ENCODE results near the gene RARRES1. TPM values are rescaled to one million over a fixed set of nuclear protein-coding genes. Genes with fewer than 3 reads are reported as not detected.

The RARRES1 gene
- total RNA-seq, 2 experiments from 2014 or later: not detected

DNA sequence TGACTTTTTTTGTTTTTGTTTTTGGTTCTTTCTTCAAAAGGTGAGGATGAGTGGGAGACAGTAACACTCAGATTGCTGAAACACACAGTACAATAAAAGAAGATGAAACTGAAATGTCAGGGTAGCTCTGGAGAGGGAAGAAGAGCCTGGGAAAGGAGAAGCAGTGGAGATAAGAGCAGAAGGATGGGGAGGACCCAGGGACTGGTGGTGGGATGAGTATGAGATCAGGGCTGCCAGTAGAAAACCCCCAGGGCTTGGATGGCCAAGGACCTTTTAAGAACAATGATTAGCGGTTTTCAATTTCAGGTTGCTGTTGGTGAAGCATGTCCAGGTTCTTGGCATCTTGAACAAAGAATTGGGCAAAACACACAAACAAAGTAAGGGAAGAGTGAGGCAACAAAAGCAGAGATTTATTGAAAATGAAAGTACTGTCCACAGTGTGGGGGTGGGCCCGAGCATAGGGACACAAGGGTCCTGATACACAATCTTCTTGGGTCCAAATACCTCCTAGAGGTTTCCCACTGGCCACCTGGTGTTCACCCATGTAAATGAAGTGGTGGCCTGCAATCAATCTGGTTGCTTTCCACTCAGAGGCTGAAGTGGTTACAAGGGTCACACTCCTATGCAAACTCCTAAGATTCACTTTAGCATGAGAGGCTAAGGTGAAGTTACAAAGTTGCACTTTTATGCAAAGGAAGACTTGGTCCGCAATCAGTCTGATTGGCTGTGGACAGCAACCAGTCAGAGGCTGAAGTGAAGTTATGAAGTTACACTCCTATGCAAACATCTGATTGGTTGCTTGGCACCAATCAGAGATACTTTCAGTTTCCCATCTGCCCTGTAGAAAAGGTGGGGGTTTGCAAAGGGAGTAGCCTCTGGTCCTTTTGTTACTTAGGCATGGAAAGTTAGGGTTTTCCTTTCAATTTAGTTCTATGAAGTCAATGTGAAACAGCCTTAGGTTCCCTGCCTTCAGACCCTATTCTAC lies 43.5 kb upstream of the RARRES1 start:
- DNase-seq (no peak), ATAC-seq (ENCODE audit: poor library complexity) (no peak)
- TF ChIP-seq CTCF (IDR thresholded peaks at IDR 0.05): no peak
- Mint-ChIP-seq H3K27ac (no peak overlapping the region), H3K4me1 (ENCODE audit: low read depth) (no peaks in the 10 kb centered on the region), H3K4me3 (no peak overlapping the region), H3K36me3 (ENCODE audit: low read depth) (no peaks in the 10 kb centered on the region), H3K9me3 (no peaks in the 10 kb centered on the region), H3K27me3 (no peaks in the 10 kb centered on the region)
- Histone ChIP-seq H3K9me3 (ENCODE audit: control insufficient read depth in 1 of 2, insufficient read depth in 1 of 2, low read length in 2 of 2) (no peaks in the 10 kb centered on the region), H3K27me3 (ENCODE audit: control insufficient read depth in 1 of 2, insufficient read depth in 2 of 2, low read length in 2 of 2) (no peaks in the 10 kb centered on the region), H3K27ac (ENCODE audit: low read depth in 1 of 2, low read length in 2 of 2) (no peak overlapping the region), H3K36me3 (ENCODE audit: insufficient read depth, low read length) (no peaks in the 10 kb centered on the region), H3K4me3 (ENCODE audit: low read length) (no peak overlapping the region), H3K4me1 (ENCODE audit: insufficient read depth, low read length) (no peaks in the 10 kb centered on the region)
- intact Hi-C loops (cut with DNase I, micrococcal nuclease): no loop called here
- ChIA-PET CTCF (no interaction called here), POLR2A (no interaction called here)

DNA sequence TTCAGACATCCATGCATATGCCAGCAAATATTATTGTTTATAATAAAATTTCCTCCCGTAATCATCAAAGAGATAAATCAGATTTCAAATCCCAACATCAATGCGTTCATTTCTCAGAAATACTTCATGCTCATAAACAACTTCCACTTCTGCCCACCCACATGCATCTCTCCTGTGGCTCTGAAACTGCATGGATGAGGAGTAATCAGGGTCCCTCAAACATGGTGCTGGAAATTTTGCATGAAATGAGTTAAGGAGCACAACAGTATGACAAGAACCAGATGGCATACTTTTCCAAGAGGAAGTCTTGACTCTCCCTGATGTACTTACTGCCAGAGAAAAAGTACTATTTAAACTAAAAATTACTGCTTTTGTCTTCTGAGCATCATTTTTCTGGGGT lies 42.7 kb upstream of the RARRES1 start:
- Histone ChIP-seq H3K36me3 (ENCODE audit: insufficient read depth, low read length) (no peaks in the 10 kb centered on the region), H3K4me1 (ENCODE audit: insufficient read depth, low read length) (no peaks in the 10 kb centered on the region), H3K9me3 (ENCODE audit: control insufficient read depth in 1 of 2, insufficient read depth in 1 of 2, low read length in 2 of 2) (no peaks in the 10 kb centered on the region), H3K27ac (ENCODE audit: low read depth in 1 of 2, low read length in 2 of 2) (no peak overlapping the region), H3K4me3 (ENCODE audit: low read length) (no peak overlapping the region), H3K27me3 (ENCODE audit: control insufficient read depth in 1 of 2, insufficient read depth in 2 of 2, low read length in 2 of 2) (no peaks in the 10 kb centered on the region)
- no peak for TF ChIP-seq CTCF (IDR thresholded peaks at IDR 0.05)
- intact Hi-C loops (cut with DNase I, micrococcal nuclease): no loop called here
- ChIA-PET CTCF (no interaction called here), POLR2A (no interaction called here)
- H3K27ac Mint-ChIP-seq: no peak overlapping the region
- H3K4me3 Mint-ChIP-seq: no peak overlapping the region
- no peaks in the 10 kb centered on the region for H3K4me1 Mint-ChIP-seq (ENCODE audit: low read depth)
- no peaks in the 10 kb centered on the region for H3K36me3 Mint-ChIP-seq (ENCODE audit: low read depth)
- no peak for DNase-seq
- no peak for ATAC-seq (ENCODE audit: poor library complexity)
- no peaks in the 10 kb centered on the region for H3K9me3 Mint-ChIP-seq
- H3K27me3 Mint-ChIP-seq: no peaks in the 10 kb centered on the region

- Mint-ChIP-seq H3K4me1 (ENCODE audit: low read depth) (no peaks in the 10 kb centered on the region), H3K9me3 (no peaks in the 10 kb centered on the region), H3K27ac (no peak overlapping the region), H3K27me3 (no peaks in the 10 kb centered on the region), H3K36me3 (ENCODE audit: low read depth) (no peaks in the 10 kb centered on the region), H3K4me3 (no peak overlapping the region)
- no peaks in the 10 kb centered on the region for H3K9me3 ChIP-seq (ENCODE audit: control insufficient read depth in 1 of 2, insufficient read depth in 1 of 2, low read length in 2 of 2)
- H3K27ac ChIP-seq (ENCODE audit: low read depth in 1 of 2, low read length in 2 of 2): no peak overlapping the region
- ATAC-seq (ENCODE audit: poor library complexity) (no peak), DNase-seq (no peak)
- ChIA-PET POLR2A (no interaction called here), CTCF (interaction anchor here (1.0 kb wide), 1 partner anchor 21 kb away, joined by 3 read pairs; no protein-coding TSS in a partner anchor)
- intact Hi-C loops (cut with DNase I, micrococcal nuclease): no loop called here
- H3K4me3 ChIP-seq (ENCODE audit: low read length): no peak overlapping the region
- no peak for TF ChIP-seq CTCF (IDR thresholded peaks at IDR 0.05)
- no peaks in the 10 kb centered on the region for H3K27me3 ChIP-seq (ENCODE audit: control insufficient read depth in 1 of 2, insufficient read depth in 2 of 2, low read length in 2 of 2)
- no peaks in the 10 kb centered on the region for H3K4me1 ChIP-seq (ENCODE audit: insufficient read depth, low read length)
- no peaks in the 10 kb centered on the region for H3K36me3 ChIP-seq (ENCODE audit: insufficient read depth, low read length)
These were observed 41.9 kb upstream of the RARRES1 start for GRCh38 chr3:158773845-158774830.
